GM08714 (cell line): ENCODE results near the gene LMTK2.

Source experiments
- H3K4me3 ChIP-seq: fragments of 200-500 bp; sonication (Bioruptor generic); 2 replicates; pipeline ENCODE4 v1.5.1; 2014; ENCODE audit warnings: mild to moderate bottlenecking, low read length, inconsistent platforms
- ZNF274 ChIP-seq: IDR thresholded peaks from 2 replicates; pipeline ENCODE4 v1.6.1; 2012; ENCODE audit warnings: mild to moderate bottlenecking, low read depth, low read length

The LMTK2 gene

GRCh38 chr7:98106647-98107312, at the start of gene LMTK2:
Gene LMTK2 (plus strand): TSS chr7:98106862. CDS start chr7:98107178, 316 bp downstream.
- TF ChIP-seq ZNF274 = no peak
- peak within 1 kb of the TSS; percentile 95 for H3K4me3 ChIP-seq

GRCh38 chr7:98057157-98057556, 49.5 kb upstream of the LMTK2 start:
- TF ChIP-seq ZNF274 = no peak
- no peak overlapping the region for H3K4me3 ChIP-seq

- TF ChIP-seq ZNF274 = no peak
- no peak overlapping the region for H3K4me3 ChIP-seq
Measured at GRCh38 chr7:98058186-98058585, 48.5 kb upstream of the LMTK2 start.

GRCh38 chr7:98064233-98064632, 42.4 kb upstream of the LMTK2 start:
- TF ChIP-seq ZNF274 = no peak
- no peak overlapping the region for H3K4me3 ChIP-seq

GRCh38 chr7:98066208-98066607, 40.5 kb upstream of the LMTK2 start:
- H3K4me3 ChIP-seq = no peak overlapping the region
- TF ChIP-seq ZNF274 = no peak

GRCh38 chr7:98066934-98067507, 39.6 kb upstream of the LMTK2 start:
- no peak for TF ChIP-seq ZNF274
- H3K4me3 ChIP-seq = no peak overlapping the region

GRCh38 chr7:98073047-98073446, 33.6 kb upstream of the LMTK2 start:
- no peak for TF ChIP-seq ZNF274

GRCh38 chr7:98075801-98076200, 30.9 kb upstream of the LMTK2 start:
- no peak overlapping the region for H3K4me3 ChIP-seq
- no peak for TF ChIP-seq ZNF274

More at GRCh38 chr7:98073047-98073446, 33.6 kb upstream of the LMTK2 start:
- no peak overlapping the region for H3K4me3 ChIP-seq

- TF ChIP-seq ZNF274 = no peak
Measured at GRCh38 chr7:98077762-98078161, 28.9 kb upstream of the LMTK2 start.

GRCh38 chr7:98078197-98078870, 28.3 kb upstream of the LMTK2 start:
- no peak overlapping the region for H3K4me3 ChIP-seq
- no peak for TF ChIP-seq ZNF274

More at GRCh38 chr7:98077762-98078161, 28.9 kb upstream of the LMTK2 start:
- H3K4me3 ChIP-seq = no peak overlapping the region

GRCh38 chr7:98079891-98080648, 26.6 kb upstream of the LMTK2 start:
- no peak overlapping the region for H3K4me3 ChIP-seq
- TF ChIP-seq ZNF274 = no peak

GRCh38 chr7:98081319-98081718, 25.3 kb upstream of the LMTK2 start:
- TF ChIP-seq ZNF274 = no peak
- H3K4me3 ChIP-seq = no peak overlapping the region

GRCh38 chr7:98084631-98085030, 22.0 kb upstream of the LMTK2 start:
- no peak for TF ChIP-seq ZNF274
- H3K4me3 ChIP-seq = no peak overlapping the region

- TF ChIP-seq ZNF274 = no peak
- H3K4me3 ChIP-seq = no peak overlapping the region
Measured at GRCh38 chr7:98085674-98086073, 21.0 kb upstream of the LMTK2 start.
